HepG2 (cell line): ENCODE results near the gene B4GALT4. TPM values are rescaled to one million over a fixed set of nuclear protein-coding genes. Genes with fewer than 3 reads are reported as not detected.

Experiments
- ATAC-seq: fragments of 200-7000 bp; cut with Tn5 transposase; 3 replicates; pipeline ENCODE4 v1.9.1; 2020; ENCODE audit warnings: mild to moderate bottlenecking, moderate library complexity
- BruUV-seq: library from RNA; stranded (reverse); fragments of 400-500 nt; replicated peaks from 2 replicates; lab custom pipeline; 2021; lab: Mats Ljungman, UMichigan
- CTCF ChIA-PET: fragments of 300-600 bp; formaldehyde crosslinking; extraction: SDS; loops from one replicate; lab custom pipeline; 2021; ENCODE audit warnings: low total read pairs, inconsistent platforms, low intra/inter-chr PET ratio; lab: Yijun Ruan, JAX
- POLR2A ChIA-PET: fragments of 350-600 bp; sonication (Branson Sonifier 250); formaldehyde crosslinking; loops from one replicate; lab custom pipeline; 2020; ENCODE audit warnings: antibody characterized with exemption, inconsistent platforms; lab: Yijun Ruan, JAX
- DNase-seq: peaks from one replicate; pipeline ENCODE4 v3.0.0-alpha.2; 2015; ENCODE audit warnings: low spot score
- FAIRE-seq: peaks from 3 replicates; lab custom pipeline; 2011; peaks lifted over from hg19 to GRCh38; lab: Jason Lieb, UNC
- H2AFZ ChIP-seq: one replicate; pipeline ENCODE4 v1.6.1; 2011; ENCODE audit warnings: low read length, inconsistent platforms
- H3K27ac ChIP-seq: fragments of 300-600 bp; 3 replicates; pipeline ENCODE4 v1.8.0; 2011; ENCODE audit warnings: mixed run types, mild to moderate bottlenecking, mixed read lengths, low read length, inconsistent platforms; ENCODE audit not compliant: insufficient read depth; ENCODE audit errors: extremely low read length
- H3K27me3 ChIP-seq, 2 experiments: fragments of 200-600 bp in 1 of 2; 2 replicates in 1 of 2; 3 replicates in 1 of 2; pipeline versions ENCODE4 v1.6.0 to v1.8.0; 2011; ENCODE audit warnings: low read length in 2 of 2, mild to moderate bottlenecking in 2 of 2, moderate library complexity in 2 of 2, inconsistent platforms in 1 of 2; ENCODE audit not compliant: insufficient read depth in 2 of 2, control insufficient read depth in 1 of 2
- H3K36me3 ChIP-seq, 2 experiments: fragments of 200-600 bp in 1 of 2; replicated peaks in 1 of 2; 2 replicates in 1 of 2; 3 replicates in 1 of 2; pipeline versions ENCODE4 v1.5.1 to v1.8.0; 2011; ENCODE audit warnings: low read length in 2 of 2, inconsistent platforms in 1 of 2; ENCODE audit not compliant: insufficient read depth in 2 of 2, control insufficient read depth in 1 of 2
- H3K4me1 ChIP-seq: 2 replicates; pipeline ENCODE4 v1.5.1; 2012; ENCODE audit warnings: low read length, inconsistent platforms; ENCODE audit not compliant: insufficient read depth
- H3K4me2 ChIP-seq: 2 replicates; pipeline ENCODE4 v1.6.0; 2011; ENCODE audit warnings: low read depth, low read length, inconsistent platforms
- H3K4me3 ChIP-seq, 3 experiments: fragments of 200-600 bp in 1 of 3; sonication (generic), shearing (Covaris generic) in 1 of 3; replicated peaks in 1 of 3; 2 replicates each; pipeline ENCODE4 v1.5.1; 2011 to 2016; ENCODE audit warnings: low read length in 3 of 3, inconsistent platforms in 2 of 3, low read depth in 2 of 3, mild to moderate bottlenecking in 2 of 3, control low read depth in 1 of 3, mixed read lengths in 1 of 3; ENCODE audit not compliant: insufficient read depth in 1 of 3
- H3K79me2 ChIP-seq: one replicate; pipeline ENCODE4 v1.6.1; 2011; ENCODE audit warnings: low read length, inconsistent platforms; ENCODE audit not compliant: insufficient read depth
- H3K9ac ChIP-seq: 2 replicates; pipeline ENCODE4 v1.6.0; 2011; ENCODE audit warnings: mild to moderate bottlenecking, low read depth, low read length, inconsistent platforms; ENCODE audit not compliant: insufficient read depth
- H3K9me3 ChIP-seq: 2 replicates; pipeline ENCODE4 v1.5.1; 2012; ENCODE audit warnings: mild to moderate bottlenecking, low read length
- H4K20me1 ChIP-seq: 2 replicates; pipeline ENCODE4 v1.6.0; 2011; ENCODE audit warnings: inconsistent platforms, mild to moderate bottlenecking, low read length, moderate library complexity; ENCODE audit not compliant: insufficient read depth
- AGO2 ChIP-seq: fragments of 200-400 bp; formaldehyde crosslinking; optimal IDR thresholded peaks from 2 replicates; pipeline ENCODE3; 2017; ENCODE audit warnings: mild to moderate bottlenecking, low read depth, low read length, moderate library complexity
- FOSL1 ChIP-seq: sonication (generic); formaldehyde crosslinking; IDR thresholded peaks from 2 replicates; pipeline ENCODE4 v1.9.0; 2021; ENCODE audit warnings: missing genetic modification reagents, borderline replicate concordance
- LCORL ChIP-seq, 2 experiments: fragments of 450-650 bp in 1 of 2; sonication (generic) in 1 of 2; formaldehyde crosslinking in 1 of 2; IDR thresholded peaks; 2 replicates each; pipeline versions ENCODE4 v1.5.0 to v1.6.1; 2017 to 2020; ENCODE audit warnings: antibody characterized with exemption in 1 of 2, missing genetic modification reagents in 1 of 2
- MAFK ChIP-seq, 2 experiments: IDR thresholded peaks in 1 of 2; conservative IDR thresholded peaks in 1 of 2; 2 replicates each; pipeline ENCODE4 v1.6.1; 2011; ENCODE audit warnings: improper control_type of control experiment in 2 of 2, low read length in 2 of 2
- SIN3A ChIP-seq: IDR thresholded peaks from 2 replicates; pipeline ENCODE4 v1.6.1; 2011; ENCODE audit warnings: low read depth, mild to moderate bottlenecking, control low read depth, low read length, borderline replicate concordance
- TCF7L2 ChIP-seq: IDR thresholded peaks from 2 replicates; pipeline ENCODE4 v1.6.1; 2011; ENCODE audit warnings: mild to moderate bottlenecking, low read depth, low read length, moderate library complexity
- TSC22D2 ChIP-seq: sonication (generic); formaldehyde crosslinking; IDR thresholded peaks from 2 replicates; pipeline ENCODE4 v1.5.1; 2020; ENCODE audit warnings: missing genetic modification reagents, mild to moderate bottlenecking, borderline replicate concordance
- YEATS4 ChIP-seq: sonication (generic); formaldehyde crosslinking; IDR thresholded peaks from 2 replicates; pipeline ENCODE4 v1.4.0; 2020; ENCODE audit warnings: missing genetic modification reagents, borderline replicate concordance
- ZNF333 ChIP-seq: sonication (generic); formaldehyde crosslinking; IDR thresholded peaks from 2 replicates; pipeline ENCODE4 v1.4.0; 2020; ENCODE audit warnings: mild to moderate bottlenecking, missing genetic modification reagents, borderline replicate concordance
- ZNF598 ChIP-seq: sonication (generic); formaldehyde crosslinking; IDR thresholded peaks from 2 replicates; pipeline ENCODE4 v1.5.1; 2020; ENCODE audit warnings: mild to moderate bottlenecking, missing genetic modification reagents, borderline replicate concordance
- WGBS: methylation state at CpG from one replicate; pipeline ENCODE4 v1.1.6; 2017; ENCODE audit warnings: low lambda C conversion rate; 5-methylcytosine and 5-hydroxymethylcytosine counted together
- in situ Hi-C: cut with HindIII; loops from 2 replicates; pipeline ENCODE4 v1.10.0; 2017; ENCODE audit warnings: low pct_unique_long_range_greater_than_20kb; ENCODE audit not compliant: extremely low pct_ligation_motif_present
- intact Hi-C: fragments of 100-400 bp; cut with micrococcal nuclease; formaldehyde crosslinking; loops from one replicate; pipeline ENCODE4 v1.10.0; 2022; ENCODE audit not compliant: unreplicated experiment
- polyA plus RNA-seq, 8 experiments: library from polyadenylated mRNA; depleted of rRNA in 3 of 8; stranded (reverse) in 7 of 8; unstranded in 1 of 8; fragments of >200 nt; fragmentation: Illumina TruSeq in 4 of 8; extraction: Trizol in 4 of 8; gene quantifications; 2 replicates each; pipeline versions ENCODE4 v1.2.1 to v1.2.3, GENCODE V29; 2011 to 2016; ENCODE audit warnings: low read depth in 4 of 8, missing spikeins in 1 of 8, mixed read lengths in 1 of 8; ENCODE audit not compliant: insufficient read depth in 1 of 8
- total RNA-seq, 5 experiments: library from RNA; depleted of rRNA; stranded (reverse); fragments of >200 nt; fragmentation: Illumina TruSeq; extraction: Trizol; gene quantifications; 2 replicates each; pipeline ENCODE4 v1.2.3, GENCODE V29; 2016; ENCODE audit warnings: low read depth in 1 of 5
- TF ChIP-seq, protein P1 (sequence below): IDR thresholded peaks from 2 replicates; pipeline ENCODE4 v1.6.1; 2016; ENCODE audit warnings: missing genetic modification reagents, missing compliant biosample characterization
- TF ChIP-seq, protein P2 (sequence below): sonication (generic); formaldehyde crosslinking; IDR thresholded peaks from 2 replicates; pipeline ENCODE4 v1.8.0; 2022; ENCODE audit warnings: missing genetic modification reagents, mild to moderate bottlenecking, moderate library complexity, borderline replicate concordance
- TF ChIP-seq, protein P3 (sequence below): sonication (generic); formaldehyde crosslinking; IDR thresholded peaks from 2 replicates; pipeline ENCODE4 v1.4.0; 2020; ENCODE audit warnings: mild to moderate bottlenecking, missing genetic modification reagents

B4GALT4 gene
- total and polyA plus RNA-seq, 2 of the 13 experiments (the other 11 are each of a cell fraction or from before 2014, with no cell fraction given) = 16.9 to 29.0 TPM

DNA sequence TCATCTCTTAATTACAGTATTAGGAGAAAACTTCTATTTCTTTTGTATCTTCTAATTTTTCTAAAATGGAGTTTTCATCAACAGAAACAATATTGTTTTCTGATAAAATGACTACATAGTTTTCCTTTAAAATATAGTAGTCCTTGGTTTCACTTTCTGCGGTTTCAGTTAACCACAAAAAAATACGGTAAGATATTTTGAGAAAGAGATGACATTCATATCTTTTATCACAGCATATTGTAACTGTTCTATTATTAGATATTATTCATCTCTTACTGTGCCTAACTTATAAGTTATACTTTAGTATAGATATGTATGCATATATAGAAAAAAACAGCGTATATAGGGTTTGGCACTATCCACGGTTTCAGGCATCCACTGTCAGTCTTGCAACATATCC lies 2.3 kb downstream of the B4GALT4 start:
- WGBS = 97% methylated on average over 4 of the region's 4 CpGs
- Histone ChIP-seq H3K27me3 (no peaks in the 10 kb centered on the region), H3K9me3 (no peaks in the 10 kb centered on the region), H3K4me3 (no peak overlapping the region), H3K79me2 (peaks cover 19% of the 10 kb centered on the region), H4K20me1 (no peaks in the 10 kb centered on the region), H3K27ac (no peak overlapping the region), H3K36me3 (peaks cover 0 to 22% of the 10 kb centered on the region in 2 experiments; a peak in 4 of 5 replicates), H3K4me2 (0 out of 2 replicates have a peak overlapping the region, but pooled peaks have one; percentile 95), H3K4me1 (peaks cover 20% of the 10 kb centered on the region), H3K9ac (no peak overlapping the region), H2AFZ (no peak overlapping the region)
- BruUV-seq = no TSS peak
- in situ Hi-C loops = no loop called here
- TF ChIP-seq TSC22D2 (CRISPR knock-in tag) (no peak), TCF7L2 (no peak), AGO2 (no peak), MAFK (conservative IDR thresholded peaks at IDR 0.05 in 1 of 2, IDR thresholded peaks at IDR 0.05 in 1 of 2; ENCODE audit: low read length in 2 of 2) (no peak), YEATS4 (CRISPR knock-in tag) (no peak), LCORL (IDR thresholded peaks at IDR 0.05) (no peak), LCORL (CRISPR knock-in tag; IDR thresholded peaks at IDR 0.05) (no peak), FOSL1 (CRISPR knock-in tag) (no peak), SIN3A (no peak), ZNF598 (CRISPR knock-in tag) (no peak), ZNF333 (CRISPR knock-in tag) (no peak)
- TF ChIP-seq, protein P1, sequence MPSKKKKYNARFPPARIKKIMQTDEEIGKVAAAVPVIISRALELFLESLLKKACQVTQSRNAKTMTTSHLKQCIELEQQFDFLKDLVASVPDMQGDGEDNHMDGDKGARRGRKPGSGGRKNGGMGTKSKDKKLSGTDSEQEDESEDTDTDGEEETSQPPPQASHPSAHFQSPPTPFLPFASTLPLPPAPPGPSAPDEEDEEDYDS (CRISPR knock-in tag) = no peak
- TF ChIP-seq, protein P2, sequence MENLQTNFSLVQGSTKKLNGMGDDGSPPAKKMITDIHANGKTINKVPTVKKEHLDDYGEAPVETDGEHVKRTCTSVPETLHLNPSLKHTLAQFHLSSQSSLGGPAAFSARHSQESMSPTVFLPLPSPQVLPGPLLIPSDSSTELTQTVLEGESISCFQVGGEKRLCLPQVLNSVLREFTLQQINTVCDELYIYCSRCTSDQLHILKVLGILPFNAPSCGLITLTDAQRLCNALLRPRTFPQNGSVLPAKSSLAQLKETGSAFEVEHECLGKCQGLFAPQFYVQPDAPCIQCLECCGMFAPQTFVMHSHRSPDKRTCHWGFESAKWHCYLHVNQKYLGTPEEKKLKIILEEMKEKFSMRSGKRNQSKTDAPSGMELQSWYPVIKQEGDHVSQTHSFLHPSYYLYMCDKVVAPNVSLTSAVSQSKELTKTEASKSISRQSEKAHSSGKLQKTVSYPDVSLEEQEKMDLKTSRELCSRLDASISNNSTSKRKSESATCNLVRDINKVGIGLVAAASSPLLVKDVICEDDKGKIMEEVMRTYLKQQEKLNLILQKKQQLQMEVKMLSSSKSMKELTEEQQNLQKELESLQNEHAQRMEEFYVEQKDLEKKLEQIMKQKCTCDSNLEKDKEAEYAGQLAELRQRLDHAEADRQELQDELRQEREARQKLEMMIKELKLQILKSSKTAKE (CRISPR knock-in tag) = no peak
- TF ChIP-seq, protein P3, sequence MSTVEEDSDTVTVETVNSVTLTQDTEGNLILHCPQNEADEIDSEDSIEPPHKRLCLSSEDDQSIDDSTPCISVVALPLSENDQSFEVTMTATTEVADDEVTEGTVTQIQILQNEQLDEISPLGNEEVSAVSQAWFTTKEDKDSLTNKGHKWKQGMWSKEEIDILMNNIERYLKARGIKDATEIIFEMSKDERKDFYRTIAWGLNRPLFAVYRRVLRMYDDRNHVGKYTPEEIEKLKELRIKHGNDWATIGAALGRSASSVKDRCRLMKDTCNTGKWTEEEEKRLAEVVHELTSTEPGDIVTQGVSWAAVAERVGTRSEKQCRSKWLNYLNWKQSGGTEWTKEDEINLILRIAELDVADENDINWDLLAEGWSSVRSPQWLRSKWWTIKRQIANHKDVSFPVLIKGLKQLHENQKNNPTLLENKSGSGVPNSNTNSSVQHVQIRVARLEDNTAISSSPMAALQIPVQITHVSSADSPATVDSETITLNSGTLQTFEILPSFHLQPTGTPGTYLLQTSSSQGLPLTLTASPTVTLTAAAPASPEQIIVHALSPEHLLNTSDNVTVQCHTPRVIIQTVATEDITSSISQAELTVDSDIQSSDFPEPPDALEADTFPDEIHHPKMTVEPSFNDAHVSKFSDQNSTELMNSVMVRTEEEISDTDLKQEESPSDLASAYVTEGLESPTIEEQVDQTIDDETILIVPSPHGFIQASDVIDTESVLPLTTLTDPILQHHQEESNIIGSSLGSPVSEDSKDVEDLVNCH (CRISPR knock-in tag) = no peak
- intact Hi-C loops = no loop called here
- CTCF ChIA-PET = no interaction called here
- ATAC-seq (no peak), FAIRE-seq (no peak), DNase-seq (no peak)
- POLR2A ChIA-PET = no interaction called here
